Caco-2 (cell line): ENCODE measurements around the gene PLA2G4B. TPM values are rescaled to one million over a fixed set of nuclear protein-coding genes. Genes with fewer than 3 reads are reported as not detected.

Experiments
- BruUV-seq: library from RNA; stranded (reverse); fragments of 400-500 nt; replicated peaks from 2 replicates; lab custom pipeline; 2021; lab: Mats Ljungman, UMichigan
- CTCF ChIA-PET: fragments of 300-600 bp; sonication (Branson Sonifier 250); formaldehyde crosslinking; loops from one replicate; lab custom pipeline; 2022; ENCODE audit warnings: antibody characterized with exemption; lab: Charles Lee
- POLR2A ChIA-PET: fragments of 300-600 bp; sonication (Branson Sonifier 250); formaldehyde crosslinking; loops from one replicate; lab custom pipeline; 2022; ENCODE audit warnings: antibody characterized with exemption; lab: Charles Lee
- DNase-seq, 2 experiments: peaks; one replicate each; pipeline versions ENCODE4 v3.0.0 to v3.0.0-alpha.2; 2020 to 2022
- H3K27me3 ChIP-seq: replicated peaks from 2 replicates; pipeline ENCODE4 v1.6.0; 2011; ENCODE audit warnings: low read length; ENCODE audit not compliant: control insufficient read depth, insufficient read depth
- H3K36me3 ChIP-seq: 2 replicates; pipeline ENCODE4 v1.5.1; 2011; ENCODE audit warnings: low read length; ENCODE audit not compliant: control insufficient read depth, insufficient read depth
- H3K4me1 ChIP-seq: fragments of 250-450 bp; sonication (Bioruptor Pico); 2 replicates; pipeline ENCODE4 v1.5.1; 2020; ENCODE audit warnings: mild to moderate bottlenecking
- H3K4me3 ChIP-seq: 2 replicates; pipeline ENCODE4 v1.5.1; 2011; ENCODE audit warnings: low read depth, mild to moderate bottlenecking, control low read depth, low read length
- H3K9me3 ChIP-seq: fragments of 250-450 bp; sonication (Bioruptor Pico); 2 replicates; pipeline ENCODE4 v1.5.1; 2020; ENCODE audit warnings: mild to moderate bottlenecking, moderate library complexity
- H3K27ac Mint-ChIP-seq: one replicate; pipeline ENCODE4 v1.8.0; 2022; ENCODE audit warnings: mixed read lengths; ENCODE audit not compliant: unreplicated experiment
- H3K27me3 Mint-ChIP-seq: one replicate; pipeline ENCODE4 v1.8.0; 2022; ENCODE audit warnings: mixed read lengths; ENCODE audit not compliant: insufficient read depth, unreplicated experiment
- H3K36me3 Mint-ChIP-seq: one replicate; pipeline ENCODE4 v1.8.0; 2022; ENCODE audit warnings: mild to moderate bottlenecking, mixed read lengths; ENCODE audit not compliant: insufficient read depth, unreplicated experiment
- H3K4me1 Mint-ChIP-seq: one replicate; pipeline ENCODE4 v1.8.0; 2022; ENCODE audit warnings: low read depth, mixed read lengths; ENCODE audit not compliant: unreplicated experiment
- H3K4me3 Mint-ChIP-seq: one replicate; pipeline ENCODE4 v1.8.0; 2022; ENCODE audit warnings: mild to moderate bottlenecking, moderate library complexity, mixed read lengths; ENCODE audit not compliant: unreplicated experiment
- H3K9me3 Mint-ChIP-seq: one replicate; pipeline ENCODE4 v1.8.0; 2022; ENCODE audit warnings: mixed read lengths; ENCODE audit not compliant: unreplicated experiment
- CTCF ChIP-seq, 2 experiments: fragments of 200-600 bp in 1 of 2; IDR thresholded peaks; 1 replicate in 1 of 2; 2 replicates in 1 of 2; pipeline versions ENCODE4 v1.5.1 to v1.8.0; 2011 to 2022; ENCODE audit warnings: antibody characterized with exemption in 1 of 2, control low read depth in 1 of 2, inconsistent platforms in 1 of 2, low read depth in 1 of 2, low read length in 1 of 2, mild to moderate bottlenecking in 1 of 2, moderate library complexity in 1 of 2; ENCODE audit not compliant: insufficient read depth in 1 of 2, severe bottlenecking in 1 of 2, unreplicated experiment in 1 of 2
- intact Hi-C: fragments of 100-400 bp; cut with micrococcal nuclease; formaldehyde crosslinking; loops from one replicate; pipeline ENCODE4 v1.10.0; 2022; ENCODE audit not compliant: unreplicated experiment
- total RNA-seq: library from RNA; stranded (reverse); gene quantifications from 2 replicates; pipeline ENCODE4 v1.2.3, GENCODE V29; 2022

Gene PLA2G4B
- total RNA-seq, 1 experiment from 2014 or later, result 6.0 TPM

- POLR2A ChIA-PET, result interaction anchor here (1.3 kb wide), 1 partner anchor 32 kb away, joined by 4 read pairs; the partner anchor contains the start of gene MAPKBP1
- H3K36me3 Mint-ChIP-seq, result no peaks in the 10 kb centered on the region
Observed at GRCh38 chr15:41806291-41807181, 32.1 kb upstream of the PLA2G4B start.

GRCh38 chr15:41809121-41809520 lies 29.5 kb upstream of the PLA2G4B start:
- Mint-ChIP-seq H3K27me3 (no peaks in the 10 kb centered on the region), H3K4me3 (no peak overlapping the region), H3K4me1 (no peaks in the 10 kb centered on the region), H3K9me3 (no peaks in the 10 kb centered on the region), H3K36me3 (peaks cover 13% of the 10 kb centered on the region), H3K27ac (no peak overlapping the region)
- no peak for TF ChIP-seq CTCF (IDR thresholded peaks at IDR 0.05; ENCODE audit: insufficient read depth in 1 of 2, low read depth in 1 of 2, low read length in 1 of 2, severe bottlenecking in 1 of 2, unreplicated experiment in 1 of 2)
- Histone ChIP-seq H3K4me1 (no peaks in the 10 kb centered on the region), H3K36me3 (peaks cover 2% of the 10 kb centered on the region; the same call in 1 of the 2 replicates), H3K9me3 (no peaks in the 10 kb centered on the region), H3K27me3 (no peaks in the 10 kb centered on the region), H3K4me3 (no peak overlapping the region)
- no TSS peak for BruUV-seq
- ChIA-PET POLR2A (no interaction called here), CTCF (interaction anchor here (4.0 kb wide), 1 partner anchor 36 kb away, joined by 47 read pairs; the partner anchor contains the start of gene MAPKBP1)
- intact Hi-C loops, result no loop called here
- no peak for DNase-seq

More at GRCh38 chr15:41806291-41807181, 32.1 kb upstream of the PLA2G4B start:
- Mint-ChIP-seq H3K9me3 (no peaks in the 10 kb centered on the region), H3K4me3 (no peak overlapping the region), H3K4me1 (no peaks in the 10 kb centered on the region), H3K27me3 (no peaks in the 10 kb centered on the region), H3K27ac (no peak overlapping the region)
- no peaks in the 10 kb centered on the region for H3K4me1 ChIP-seq
- intact Hi-C loops, result loop anchor here (2.0 kb wide), 1 partner anchor 58 kb away; no protein-coding TSS in a partner anchor
- no peaks in the 10 kb centered on the region; the same call in 1 of the 2 replicates for H3K36me3 ChIP-seq
- H3K27me3 ChIP-seq, result no peaks in the 10 kb centered on the region
- no peaks in the 10 kb centered on the region for H3K9me3 ChIP-seq
- no peak overlapping the region for H3K4me3 ChIP-seq
- CTCF ChIA-PET, result interaction anchor here (1.0 to 5.9 kb wide), 2 partner anchors 33 to 252 kb away, joined by 3 to 42 read pairs; partner anchors contain the start of gene MAPKBP1
- TF ChIP-seq CTCF (IDR thresholded peaks at IDR 0.05; ENCODE audit: insufficient read depth in 1 of 2, low read depth in 1 of 2, low read length in 1 of 2, severe bottlenecking in 1 of 2, unreplicated experiment in 1 of 2), result no peak
- BruUV-seq, result no TSS peak
- peak in 1 of 2 experiments; percentile 46 for DNase-seq

- ChIA-PET POLR2A (no interaction called here), CTCF (interaction anchor here (1.1 to 4.0 kb wide), 2 partner anchors 36 to 114 kb away, joined by 4 to 47 read pairs; partner anchors contain the start of gene MAPKBP1)
- Histone ChIP-seq H3K4me3 (no peak overlapping the region), H3K27me3 (no peaks in the 10 kb centered on the region), H3K36me3 (peaks cover 2% of the 10 kb centered on the region; the same call in 1 of the 2 replicates), H3K9me3 (no peaks in the 10 kb centered on the region), H3K4me1 (no peaks in the 10 kb centered on the region)
- intact Hi-C loops, result loop anchor here (5.0 kb wide), 1 partner anchor 342 kb away; no protein-coding TSS in a partner anchor
- no peak for TF ChIP-seq CTCF (IDR thresholded peaks at IDR 0.05; ENCODE audit: insufficient read depth in 1 of 2, low read depth in 1 of 2, low read length in 1 of 2, severe bottlenecking in 1 of 2, unreplicated experiment in 1 of 2)
- BruUV-seq, result no TSS peak
- DNase-seq, result no peak
- Mint-ChIP-seq H3K4me3 (no peak overlapping the region), H3K36me3 (peaks cover 13% of the 10 kb centered on the region), H3K4me1 (no peaks in the 10 kb centered on the region), H3K9me3 (no peaks in the 10 kb centered on the region), H3K27me3 (no peaks in the 10 kb centered on the region), H3K27ac (no peak overlapping the region)
Observed at GRCh38 chr15:41809526-41810220, 29.0 kb upstream of the PLA2G4B start.
